Caco-2 (cell line): ENCODE results near the gene IQCN. TPM values are rescaled to one million over a fixed set of nuclear protein-coding genes. Genes with fewer than 3 reads are reported as not detected.

Experiments used
- BruUV-seq: library from RNA; stranded (reverse); fragments of 400-500 nt; replicated peaks from 2 replicates; lab custom pipeline; 2021; lab: Mats Ljungman, UMichigan
- CTCF ChIA-PET: fragments of 300-600 bp; sonication (Branson Sonifier 250); formaldehyde crosslinking; loops from one replicate; lab custom pipeline; 2022; ENCODE audit warnings: antibody characterized with exemption; lab: Charles Lee
- POLR2A ChIA-PET: fragments of 300-600 bp; sonication (Branson Sonifier 250); formaldehyde crosslinking; loops from one replicate; lab custom pipeline; 2022; ENCODE audit warnings: antibody characterized with exemption; lab: Charles Lee
- DNase-seq, 2 experiments: peaks; one replicate each; pipeline versions ENCODE4 v3.0.0 to v3.0.0-alpha.2; 2020 to 2022
- H3K27me3 ChIP-seq: replicated peaks from 2 replicates; pipeline ENCODE4 v1.6.0; 2011; ENCODE audit warnings: low read length; ENCODE audit not compliant: control insufficient read depth, insufficient read depth
- H3K36me3 ChIP-seq: 2 replicates; pipeline ENCODE4 v1.5.1; 2011; ENCODE audit warnings: low read length; ENCODE audit not compliant: control insufficient read depth, insufficient read depth
- H3K4me1 ChIP-seq: fragments of 250-450 bp; sonication (Bioruptor Pico); 2 replicates; pipeline ENCODE4 v1.5.1; 2020; ENCODE audit warnings: mild to moderate bottlenecking
- H3K4me3 ChIP-seq: 2 replicates; pipeline ENCODE4 v1.5.1; 2011; ENCODE audit warnings: low read depth, mild to moderate bottlenecking, control low read depth, low read length
- H3K9me3 ChIP-seq: fragments of 250-450 bp; sonication (Bioruptor Pico); 2 replicates; pipeline ENCODE4 v1.5.1; 2020; ENCODE audit warnings: mild to moderate bottlenecking, moderate library complexity
- H3K27ac Mint-ChIP-seq: one replicate; pipeline ENCODE4 v1.8.0; 2022; ENCODE audit warnings: mixed read lengths; ENCODE audit not compliant: unreplicated experiment
- H3K27me3 Mint-ChIP-seq: one replicate; pipeline ENCODE4 v1.8.0; 2022; ENCODE audit warnings: mixed read lengths; ENCODE audit not compliant: insufficient read depth, unreplicated experiment
- H3K36me3 Mint-ChIP-seq: one replicate; pipeline ENCODE4 v1.8.0; 2022; ENCODE audit warnings: mild to moderate bottlenecking, mixed read lengths; ENCODE audit not compliant: insufficient read depth, unreplicated experiment
- H3K4me1 Mint-ChIP-seq: one replicate; pipeline ENCODE4 v1.8.0; 2022; ENCODE audit warnings: low read depth, mixed read lengths; ENCODE audit not compliant: unreplicated experiment
- H3K4me3 Mint-ChIP-seq: one replicate; pipeline ENCODE4 v1.8.0; 2022; ENCODE audit warnings: mild to moderate bottlenecking, moderate library complexity, mixed read lengths; ENCODE audit not compliant: unreplicated experiment
- H3K9me3 Mint-ChIP-seq: one replicate; pipeline ENCODE4 v1.8.0; 2022; ENCODE audit warnings: mixed read lengths; ENCODE audit not compliant: unreplicated experiment
- CTCF ChIP-seq, 2 experiments: fragments of 200-600 bp in 1 of 2; IDR thresholded peaks; 1 replicate in 1 of 2; 2 replicates in 1 of 2; pipeline versions ENCODE4 v1.5.1 to v1.8.0; 2011 to 2022; ENCODE audit warnings: antibody characterized with exemption in 1 of 2, control low read depth in 1 of 2, inconsistent platforms in 1 of 2, low read depth in 1 of 2, low read length in 1 of 2, mild to moderate bottlenecking in 1 of 2, moderate library complexity in 1 of 2; ENCODE audit not compliant: insufficient read depth in 1 of 2, severe bottlenecking in 1 of 2, unreplicated experiment in 1 of 2
- intact Hi-C: fragments of 100-400 bp; cut with micrococcal nuclease; formaldehyde crosslinking; loops from one replicate; pipeline ENCODE4 v1.10.0; 2022; ENCODE audit not compliant: unreplicated experiment
- total RNA-seq: library from RNA; stranded (reverse); gene quantifications from 2 replicates; pipeline ENCODE4 v1.2.3, GENCODE V29; 2022

Gene IQCN
- total RNA-seq, 1 experiment from 2014 or later = 2.1 TPM

GRCh38 chr19:18252370-18252717 lies 21.9 kb downstream of the IQCN start:
- Mint-ChIP-seq H3K27ac (no peak overlapping the region), H3K27me3 (no peaks in the 10 kb centered on the region), H3K36me3 (no peaks in the 10 kb centered on the region), H3K4me1 (peaks cover 6% of the 10 kb centered on the region), H3K9me3 (no peaks in the 10 kb centered on the region), H3K4me3 (no peak overlapping the region)
- DNase-seq = no peak
- POLR2A ChIA-PET = no interaction called here
- Histone ChIP-seq H3K9me3 (no peaks in the 10 kb centered on the region), H3K36me3 (no peaks in the 10 kb centered on the region), H3K27me3 (no peaks in the 10 kb centered on the region), H3K4me3 (no peak overlapping the region), H3K4me1 (no peaks in the 10 kb centered on the region)
- no TSS peak for BruUV-seq
- CTCF ChIA-PET = interaction anchor here (0.6 to 2.7 kb wide), 10 partner anchors 11 to 139 kb away, joined by 3 to 33 read pairs (median 7); partner anchors contain the start of gene RAB3A
- no peak for TF ChIP-seq CTCF (IDR thresholded peaks at IDR 0.05; ENCODE audit: insufficient read depth in 1 of 2, low read depth in 1 of 2, low read length in 1 of 2, severe bottlenecking in 1 of 2, unreplicated experiment in 1 of 2)
- intact Hi-C loops = loop anchor here (2.0 kb wide), 1 partner anchor 24 kb away; no protein-coding TSS in a partner anchor

GRCh38 chr19:18251587-18252369 lies 22.5 kb downstream of the IQCN start:
- no peaks in the 10 kb centered on the region for H3K27me3 Mint-ChIP-seq
- no peak overlapping the region for H3K27ac Mint-ChIP-seq
- peaks cover 6% of the 10 kb centered on the region for H3K4me1 Mint-ChIP-seq
- BruUV-seq = no TSS peak
- H3K4me3 ChIP-seq = no peak overlapping the region
- peak; percentile 60 to 81 for DNase-seq
- CTCF ChIA-PET = interaction anchor here (0.5 to 2.7 kb wide), 19 partner anchors 10 to 139 kb away, joined by 3 to 33 read pairs (median 5); partner anchors contain the start of genes MPV17L2 and RAB3A
- H3K36me3 Mint-ChIP-seq = no peaks in the 10 kb centered on the region
- TF ChIP-seq CTCF (IDR thresholded peaks at IDR 0.05; ENCODE audit: insufficient read depth in 1 of 2, low read depth in 1 of 2, low read length in 1 of 2, severe bottlenecking in 1 of 2, unreplicated experiment in 1 of 2) = peak; percentile 87 to 97
- POLR2A ChIA-PET = interaction anchor here (0.6 kb wide), 1 partner anchor 71 kb away, joined by 13 read pairs; no protein-coding TSS in a partner anchor
- H3K4me1 ChIP-seq = no peaks in the 10 kb centered on the region
- no peaks in the 10 kb centered on the region for H3K9me3 ChIP-seq
- no peaks in the 10 kb centered on the region for H3K27me3 ChIP-seq
- intact Hi-C loops = loop anchor here (1.0 to 2.0 kb wide), 3 partner anchors 23 to 47 kb away; partner anchors contain the start of gene RAB3A
- H3K36me3 ChIP-seq = no peaks in the 10 kb centered on the region
- H3K9me3 Mint-ChIP-seq = no peaks in the 10 kb centered on the region
- H3K4me3 Mint-ChIP-seq = no peak overlapping the region

DNA sequence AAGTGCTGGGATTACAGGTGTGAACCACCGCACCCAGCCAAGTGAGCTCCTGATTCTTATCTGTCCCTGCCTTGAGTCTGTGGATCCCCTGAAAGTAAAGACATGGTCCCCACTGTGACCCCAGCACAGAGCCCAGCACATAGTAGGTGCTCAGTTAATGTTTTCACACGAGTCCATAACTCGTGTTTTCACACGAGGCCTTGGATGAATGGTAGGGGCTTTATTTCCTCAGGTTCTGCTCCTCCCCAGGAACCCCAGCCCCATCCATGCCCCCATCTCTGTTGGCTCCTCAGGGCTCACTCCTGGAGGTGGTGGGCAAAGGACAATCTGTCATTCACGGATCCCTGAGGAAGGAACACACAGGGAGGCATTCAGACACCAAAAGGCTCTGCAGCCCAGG lies 24.4 kb downstream of the IQCN start:
- no peak for TF ChIP-seq CTCF (IDR thresholded peaks at IDR 0.05; ENCODE audit: insufficient read depth in 1 of 2, low read depth in 1 of 2, low read length in 1 of 2, severe bottlenecking in 1 of 2, unreplicated experiment in 1 of 2)
- Histone ChIP-seq H3K36me3 (no peaks in the 10 kb centered on the region), H3K4me1 (no peaks in the 10 kb centered on the region), H3K4me3 (no peak overlapping the region), H3K27me3 (no peaks in the 10 kb centered on the region), H3K9me3 (no peaks in the 10 kb centered on the region)
- BruUV-seq = no TSS peak
- Mint-ChIP-seq H3K27ac (no peak overlapping the region), H3K9me3 (no peaks in the 10 kb centered on the region), H3K36me3 (no peaks in the 10 kb centered on the region), H3K4me1 (no peaks in the 10 kb centered on the region), H3K4me3 (no peak overlapping the region), H3K27me3 (no peaks in the 10 kb centered on the region)
- POLR2A ChIA-PET = no interaction called here
- CTCF ChIA-PET = interaction anchor here (0.7 to 2.0 kb wide), 3 partner anchors 30 to 136 kb away, joined by 6 to 8 read pairs (median 7); no protein-coding TSS in a partner anchor
- no peak for DNase-seq
- intact Hi-C loops = no loop called here
